RWPE1 (cell line): ENCODE data around the gene PRR5.

ENCODE experiments used
- CTCF ChIA-PET: fragments of 350-600 bp; sonication (Branson Sonifier 250); formaldehyde crosslinking; extraction: SDS; loops from one replicate; lab custom pipeline; 2021; lab: Yijun Ruan, JAX
- POLR2A ChIA-PET: fragments of 400-600 bp; formaldehyde crosslinking; extraction: SDS; loops from one replicate; lab custom pipeline; 2020; ENCODE audit warnings: antibody characterized with exemption; ENCODE audit not compliant: low non-redundant PET; lab: Yijun Ruan, JAX
- DNase-seq: peaks from one replicate; pipeline ENCODE4 v3.0.0; 2012; ENCODE audit warnings: low spot score
- H3K27ac ChIP-seq: fragments of 450-650 bp; 2 replicates; pipeline ENCODE4 v1.5.1; 2017
- TF ChIP-seq, protein P1 (sequence below): fragments of 450-650 bp; conservative IDR thresholded peaks from 2 replicates; pipeline ENCODE4 v1.5.1; 2017; ENCODE audit warnings: low read depth, mild to moderate bottlenecking

Gene PRR5

DNA sequence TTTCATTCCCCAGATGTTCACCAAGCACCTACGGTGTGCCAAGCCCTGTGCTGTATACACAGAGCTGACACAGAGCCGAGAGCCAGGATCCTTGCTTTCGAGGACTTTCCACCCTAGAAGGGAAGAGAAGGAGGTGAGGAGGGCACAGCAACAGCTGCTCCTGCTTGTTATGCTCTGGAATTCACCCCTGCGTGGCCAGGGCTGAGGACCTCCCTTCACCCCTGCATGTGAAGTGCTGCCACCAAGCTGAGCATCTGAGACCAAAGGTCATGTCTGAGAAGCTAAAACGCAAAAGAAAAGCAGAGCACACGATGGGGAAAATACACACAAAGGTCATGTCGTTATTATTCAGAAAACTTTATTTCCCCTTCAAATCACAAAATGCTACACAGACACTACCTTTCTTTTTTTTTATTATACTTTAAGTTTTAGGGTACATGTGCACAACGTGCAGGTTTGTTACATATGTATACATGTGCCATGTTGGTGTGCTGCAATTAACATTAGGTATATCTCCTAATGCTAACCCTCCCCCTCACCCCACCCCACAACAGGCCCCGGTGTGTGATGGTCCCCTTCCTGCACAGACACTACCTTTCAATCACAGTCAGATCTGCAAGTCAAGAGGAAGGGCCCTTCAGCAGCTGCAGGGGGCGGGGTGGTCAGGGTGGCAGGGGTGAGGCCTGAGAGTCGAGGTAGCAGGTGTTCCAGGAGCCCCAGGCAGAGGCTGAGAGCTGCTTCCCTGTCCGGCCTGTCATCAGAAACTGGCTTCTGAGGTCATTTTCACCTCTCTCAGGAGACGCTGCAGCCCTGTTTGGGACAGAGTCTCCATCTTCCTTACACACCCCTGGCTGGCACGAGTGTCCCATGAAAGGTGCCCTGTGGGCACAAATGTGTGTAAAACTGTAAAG, 40.1 kb upstream of the PRR5 start:
- no peak overlapping the region for H3K27ac ChIP-seq
- TF ChIP-seq, protein P1, sequence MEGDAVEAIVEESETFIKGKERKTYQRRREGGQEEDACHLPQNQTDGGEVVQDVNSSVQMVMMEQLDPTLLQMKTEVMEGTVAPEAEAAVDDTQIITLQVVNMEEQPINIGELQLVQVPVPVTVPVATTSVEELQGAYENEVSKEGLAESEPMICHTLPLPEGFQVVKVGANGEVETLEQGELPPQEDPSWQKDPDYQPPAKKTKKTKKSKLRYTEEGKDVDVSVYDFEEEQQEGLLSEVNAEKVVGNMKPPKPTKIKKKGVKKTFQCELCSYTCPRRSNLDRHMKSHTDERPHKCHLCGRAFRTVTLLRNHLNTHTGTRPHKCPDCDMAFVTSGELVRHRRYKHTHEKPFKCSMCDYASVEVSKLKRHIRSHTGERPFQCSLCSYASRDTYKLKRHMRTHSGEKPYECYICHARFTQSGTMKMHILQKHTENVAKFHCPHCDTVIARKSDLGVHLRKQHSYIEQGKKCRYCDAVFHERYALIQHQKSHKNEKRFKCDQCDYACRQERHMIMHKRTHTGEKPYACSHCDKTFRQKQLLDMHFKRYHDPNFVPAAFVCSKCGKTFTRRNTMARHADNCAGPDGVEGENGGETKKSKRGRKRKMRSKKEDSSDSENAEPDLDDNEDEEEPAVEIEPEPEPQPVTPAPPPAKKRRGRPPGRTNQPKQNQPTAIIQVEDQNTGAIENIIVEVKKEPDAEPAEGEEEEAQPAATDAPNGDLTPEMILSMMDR: no peak
- no peak for DNase-seq
- POLR2A ChIA-PET: no interaction called here
- CTCF ChIA-PET: no interaction called here

DNA sequence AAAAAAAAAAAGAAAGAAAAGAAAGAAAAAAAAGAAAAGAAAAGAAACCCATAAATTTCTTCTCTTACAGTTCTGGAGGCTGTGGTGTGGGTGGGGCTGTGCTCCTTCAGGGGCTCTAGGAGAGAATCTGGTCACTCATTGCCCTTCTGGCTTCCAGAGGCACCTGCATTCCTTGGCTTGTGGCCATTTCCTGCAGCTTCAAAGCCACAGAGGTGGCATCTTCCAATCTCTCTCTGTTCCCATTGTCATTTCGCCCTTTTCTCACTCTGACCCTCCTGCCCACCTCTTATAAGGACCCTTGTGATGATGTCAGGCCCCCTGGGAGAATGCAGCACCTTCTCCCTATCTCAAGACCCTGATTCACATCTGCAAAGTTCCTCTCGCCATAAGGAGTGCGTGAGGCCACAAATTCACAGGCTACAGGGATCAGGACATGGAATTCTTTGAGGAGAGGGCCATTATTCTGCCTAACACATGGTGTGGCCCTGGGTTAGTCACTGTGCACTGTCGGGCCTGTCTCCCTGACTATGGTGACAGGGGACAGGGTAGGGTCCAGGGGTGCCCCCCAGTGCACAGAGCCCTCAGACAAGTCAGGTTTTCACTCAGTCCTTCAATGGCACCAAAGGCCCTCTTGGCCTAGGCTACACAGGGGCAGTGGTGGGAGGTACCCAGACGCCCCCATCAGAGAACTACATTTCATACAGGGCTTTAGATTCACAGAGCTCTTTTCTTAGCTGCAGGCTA, 38.6 kb upstream of the PRR5 start:
- CTCF ChIA-PET: no interaction called here

DNA sequence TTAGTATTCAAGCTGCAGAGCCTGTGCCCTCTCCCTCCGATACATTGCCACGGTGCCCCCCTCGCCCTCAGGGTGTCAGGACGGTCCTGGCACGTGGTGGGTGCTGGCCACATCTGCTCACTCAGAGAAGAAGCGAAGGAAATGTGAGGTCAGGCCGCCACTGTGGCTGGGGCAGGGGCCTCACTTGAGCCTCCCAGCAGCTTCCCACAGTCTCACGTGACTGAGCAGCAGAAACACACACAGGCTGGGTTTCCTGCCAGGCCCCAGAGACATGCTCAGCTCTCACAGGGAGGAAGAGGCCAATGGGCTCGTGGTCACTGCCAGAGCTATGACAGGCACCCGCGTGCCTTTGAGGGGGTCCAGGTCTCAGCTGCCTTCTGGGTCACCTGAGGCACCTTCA, 37.9 kb upstream of the PRR5 start:
- H3K27ac ChIP-seq: no peak overlapping the region

More for the DNA sequence above, 38.6 kb upstream of the PRR5 start:
- no peak for DNase-seq
- POLR2A ChIA-PET: no interaction called here
- no peak overlapping the region for H3K27ac ChIP-seq
- TF ChIP-seq, protein P1: no peak

DNA sequence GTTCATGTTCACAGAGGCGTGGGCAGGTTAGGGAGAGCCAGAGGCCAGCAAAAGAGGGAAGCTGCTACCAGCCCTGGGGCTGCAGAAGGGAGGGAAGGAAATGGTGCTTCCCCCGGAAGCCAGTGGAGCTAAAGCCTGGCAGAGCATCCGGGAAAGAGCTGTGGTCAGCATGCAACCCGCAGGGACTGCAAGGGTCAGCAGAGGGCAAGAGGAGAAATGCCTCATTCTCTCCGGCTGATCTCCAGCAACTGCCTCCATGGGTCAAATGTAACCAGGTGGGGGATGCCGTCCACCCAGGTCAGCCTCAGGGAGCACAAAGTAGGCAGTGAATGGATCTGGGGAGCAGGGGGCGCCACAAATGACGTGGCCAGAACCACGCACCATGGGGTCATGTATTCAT, 36.9 kb upstream of the PRR5 start:
- CTCF ChIA-PET: no interaction called here
- POLR2A ChIA-PET: no interaction called here
- TF ChIP-seq, protein P1: no peak
- no peak for DNase-seq
- H3K27ac ChIP-seq: no peak overlapping the region

More for the DNA sequence above, 37.9 kb upstream of the PRR5 start:
- DNase-seq: no peak
- CTCF ChIA-PET: no interaction called here
- POLR2A ChIA-PET: no interaction called here
- TF ChIP-seq, protein P1: no peak

DNA sequence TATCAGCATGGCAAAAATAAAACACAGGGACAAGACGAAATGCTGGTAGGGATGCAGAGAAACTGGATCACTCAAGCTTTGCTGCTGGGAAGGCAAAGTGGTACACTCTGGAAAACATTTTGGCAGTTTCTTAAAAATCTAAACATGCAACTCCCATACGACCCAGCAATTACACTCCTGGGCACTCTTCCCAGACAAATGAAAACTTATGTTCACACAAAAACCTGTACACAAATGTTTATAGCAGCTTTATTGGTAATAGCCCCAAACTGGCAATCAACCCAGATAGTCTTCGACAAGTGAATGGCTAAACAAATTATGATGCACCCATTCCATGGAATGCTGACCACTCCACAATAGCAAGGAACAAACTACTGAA, 35.8 kb upstream of the PRR5 start:
- TF ChIP-seq, protein P1: no peak
- ChIA-PET POLR2A (interaction anchor here (0.5 kb wide), 1 partner anchor 81 kb away, joined by 6 read pairs; no protein-coding TSS in a partner anchor), CTCF (interaction anchor here (0.5 kb wide), 1 partner anchor 461 kb away, joined by 5 read pairs; no protein-coding TSS in a partner anchor)
- DNase-seq: no peak
- no peak overlapping the region for H3K27ac ChIP-seq

DNA sequence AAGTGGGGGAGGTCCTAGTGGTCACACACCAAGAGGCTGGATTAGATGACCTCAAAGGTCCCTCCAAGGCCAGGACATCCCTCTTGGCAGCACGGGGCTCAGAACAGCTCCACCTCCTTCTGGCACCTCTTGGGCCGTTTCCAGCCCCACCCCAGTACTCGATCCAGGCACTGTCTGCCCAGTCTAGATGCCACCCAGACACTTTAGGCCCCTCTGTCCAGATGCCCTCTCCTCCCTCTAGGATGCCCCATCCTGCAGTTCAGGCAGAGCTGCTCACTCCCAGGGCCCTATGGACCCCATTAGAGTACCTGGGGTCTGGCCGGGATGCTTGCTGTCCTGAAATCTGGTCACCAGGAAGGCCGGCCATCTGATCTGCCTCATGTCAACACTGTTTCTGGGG, 34.7 kb upstream of the PRR5 start:
- POLR2A ChIA-PET: no interaction called here
- DNase-seq: no peak
- CTCF ChIA-PET: no interaction called here
- no peak overlapping the region for H3K27ac ChIP-seq
- TF ChIP-seq, protein P1: no peak
